Thoracic aorta (tissue), 2 donors: ENCODE data around the gene LYPD6B. TPM values are rescaled to one million over a fixed set of nuclear protein-coding genes. Genes with fewer than 3 reads are reported as not detected.

ENCODE experiments used
- ATAC-seq: fragments of 150-250 bp; one replicate; pipeline ENCODE4 v1.8.0; 2017; ENCODE audit warnings: low read depth; ENCODE audit not compliant: insufficient number of reproducible peaks, low FRiP score
- DNase-seq: peaks from one replicate; pipeline ENCODE4 v3.0.0-alpha.2; 2020; ENCODE audit warnings: low spot score
- H3K27ac ChIP-seq, 2 donors: fragments of 200-600 bp; sonication (generic); 1 replicate in 1 of 2; 2 replicates in 1 of 2; pipeline ENCODE4 v1.5.1; 2016; ENCODE audit warnings: mild to moderate bottlenecking in 2 of 2, moderate library complexity in 2 of 2
- H3K27me3 ChIP-seq: fragments of 200-600 bp; sonication (generic); replicated peaks from 2 replicates; pipeline ENCODE4 v1.6.0; 2016; ENCODE audit warnings: mild to moderate bottlenecking; ENCODE audit not compliant: insufficient read depth
- H3K36me3 ChIP-seq: fragments of 200-600 bp; sonication (generic); one replicate; pipeline ENCODE4 v1.5.1; 2016
- H3K4me1 ChIP-seq, 2 donors: fragments of 200-600 bp; sonication (generic); 1 replicate in 1 of 2; 2 replicates in 1 of 2; pipeline versions ENCODE4 v1.5.1 to v1.6.0; 2016; ENCODE audit warnings: low read depth in 2 of 2, mild to moderate bottlenecking in 1 of 2; ENCODE audit not compliant: control insufficient read depth in 1 of 2
- H3K4me3 ChIP-seq: fragments of 200-600 bp; sonication (generic); 2 replicates; pipeline ENCODE4 v1.5.1; 2016; ENCODE audit warnings: mild to moderate bottlenecking
- H3K9me3 ChIP-seq: fragments of 200-600 bp; sonication (generic); 2 replicates; pipeline ENCODE4 v1.5.1; 2016
- total RNA-seq, 2 donors: library from RNA; depleted of rRNA; stranded (reverse); fragments of >200 nt; gene quantifications; one replicate each; pipeline versions ENCODE4 v1.1.0 to v1.2.3, GENCODE V29; 2016
- TF ChIP-seq, protein P1 (sequence below): fragments of 200-600 bp; sonication (generic); IDR thresholded peaks from one replicate; pipeline ENCODE4 v1.5.1; 2019; ENCODE audit warnings: antibody characterized with exemption

LYPD6B gene
- total RNA-seq, 2 donors from 2014 or later = not detected

DNA sequence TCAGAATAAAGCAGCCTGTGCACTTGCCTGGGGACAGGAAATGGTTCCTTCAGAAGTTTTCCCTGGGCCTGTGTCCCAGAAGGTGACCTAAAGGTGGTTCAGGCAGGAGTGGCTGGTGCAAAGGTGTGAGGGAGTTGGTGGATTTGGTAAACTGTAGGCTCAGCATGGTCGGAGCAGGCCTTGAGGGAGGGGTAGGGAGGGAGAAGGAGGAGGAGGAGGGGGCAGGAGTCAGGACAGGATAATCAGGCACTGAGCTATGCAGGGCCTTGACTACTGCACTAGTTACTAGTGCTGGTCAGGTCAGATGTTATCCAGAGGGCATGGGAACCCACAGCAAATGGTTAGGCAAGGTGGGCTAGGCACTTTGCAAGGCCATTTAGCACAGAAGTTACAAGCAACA is 21.3 kb downstream of the LYPD6B start:
- Histone ChIP-seq H3K4me1 (no peaks in the 10 kb centered on the region), H3K36me3 (no peaks in the 10 kb centered on the region), H3K4me3 (no peak overlapping the region), H3K27ac (no peak overlapping the region), H3K9me3 (no peaks in the 10 kb centered on the region), H3K27me3 (no peaks in the 10 kb centered on the region)
- no peak for ATAC-seq
- TF ChIP-seq, protein P1, sequence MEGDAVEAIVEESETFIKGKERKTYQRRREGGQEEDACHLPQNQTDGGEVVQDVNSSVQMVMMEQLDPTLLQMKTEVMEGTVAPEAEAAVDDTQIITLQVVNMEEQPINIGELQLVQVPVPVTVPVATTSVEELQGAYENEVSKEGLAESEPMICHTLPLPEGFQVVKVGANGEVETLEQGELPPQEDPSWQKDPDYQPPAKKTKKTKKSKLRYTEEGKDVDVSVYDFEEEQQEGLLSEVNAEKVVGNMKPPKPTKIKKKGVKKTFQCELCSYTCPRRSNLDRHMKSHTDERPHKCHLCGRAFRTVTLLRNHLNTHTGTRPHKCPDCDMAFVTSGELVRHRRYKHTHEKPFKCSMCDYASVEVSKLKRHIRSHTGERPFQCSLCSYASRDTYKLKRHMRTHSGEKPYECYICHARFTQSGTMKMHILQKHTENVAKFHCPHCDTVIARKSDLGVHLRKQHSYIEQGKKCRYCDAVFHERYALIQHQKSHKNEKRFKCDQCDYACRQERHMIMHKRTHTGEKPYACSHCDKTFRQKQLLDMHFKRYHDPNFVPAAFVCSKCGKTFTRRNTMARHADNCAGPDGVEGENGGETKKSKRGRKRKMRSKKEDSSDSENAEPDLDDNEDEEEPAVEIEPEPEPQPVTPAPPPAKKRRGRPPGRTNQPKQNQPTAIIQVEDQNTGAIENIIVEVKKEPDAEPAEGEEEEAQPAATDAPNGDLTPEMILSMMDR = no peak
- no peak for DNase-seq

GRCh38 chr2:149061133-149061745 is 22.7 kb downstream of the LYPD6B start:
- no peak overlapping the region for H3K27ac ChIP-seq
- H3K36me3 ChIP-seq = no peaks in the 10 kb centered on the region
- H3K4me1 ChIP-seq = no peaks in the 10 kb centered on the region
- DNase-seq (no peak), ATAC-seq (no peak)
- no peak overlapping the region for H3K4me3 ChIP-seq
- H3K27me3 ChIP-seq = no peaks in the 10 kb centered on the region
- TF ChIP-seq, protein P1 = no peak
- H3K9me3 ChIP-seq = no peaks in the 10 kb centered on the region

DNA sequence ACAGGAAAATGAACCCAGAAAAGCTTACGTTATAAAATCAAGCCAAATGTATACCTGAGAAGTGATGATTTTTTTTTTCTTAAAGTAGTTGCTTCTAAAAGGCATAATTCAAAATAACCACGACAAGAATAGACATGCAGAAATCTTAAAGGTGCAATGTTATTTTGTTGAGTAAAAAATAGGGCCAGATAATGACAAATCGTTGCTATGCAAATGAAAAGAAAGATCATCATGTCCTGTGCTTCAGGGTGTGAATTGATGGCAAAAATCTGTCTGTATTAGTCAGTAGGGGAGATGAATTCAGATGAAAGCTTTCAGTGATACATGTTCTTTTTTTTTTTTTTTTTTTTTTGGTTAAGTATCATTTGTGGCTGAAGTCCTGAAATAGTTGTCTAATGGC is 24.0 kb downstream of the LYPD6B start:
- H3K9me3 ChIP-seq = no peaks in the 10 kb centered on the region
- H3K27me3 ChIP-seq = no peaks in the 10 kb centered on the region
- no peaks in the 10 kb centered on the region for H3K36me3 ChIP-seq
- DNase-seq (no peak), ATAC-seq (no peak)
- H3K4me1 ChIP-seq = no peaks in the 10 kb centered on the region
- no peak overlapping the region for H3K4me3 ChIP-seq
- TF ChIP-seq, protein P1 = no peak
- H3K27ac ChIP-seq = no peak overlapping the region

- TF ChIP-seq, protein P1 = no peak
- no peaks in the 10 kb centered on the region for H3K9me3 ChIP-seq
- no peaks in the 10 kb centered on the region for H3K4me1 ChIP-seq
- no peaks in the 10 kb centered on the region for H3K36me3 ChIP-seq
- H3K27ac ChIP-seq = no peak overlapping the region
- H3K27me3 ChIP-seq = no peaks in the 10 kb centered on the region
- DNase-seq = no peak
- no peak for ATAC-seq
- no peak overlapping the region for H3K4me3 ChIP-seq
Observed at GRCh38 chr2:149063177-149063576, 24.7 kb downstream of the LYPD6B start.

- H3K4me3 ChIP-seq = no peak overlapping the region
- no peaks in the 10 kb centered on the region for H3K36me3 ChIP-seq
- TF ChIP-seq, protein P1 = no peak
- no peaks in the 10 kb centered on the region for H3K27me3 ChIP-seq
- H3K9me3 ChIP-seq = no peaks in the 10 kb centered on the region
- DNase-seq = no peak
- H3K4me1 ChIP-seq = peaks cover 4% of the 10 kb centered on the region in 2 donors
- H3K27ac ChIP-seq = no peak overlapping the region
- no peak for ATAC-seq
Observed at GRCh38 chr2:149064365-149064841, 25.9 kb downstream of the LYPD6B start.
